Large intestine (tissue), 12 donors: Measurements from ENCODE around the gene MICOS13. TPM values are rescaled to one million over a fixed set of nuclear protein-coding genes. Genes with fewer than 3 reads are reported as not detected.

Source experiments
- DNase-seq, 2 donors: peaks; one replicate each; pipeline versions ENCODE4 v3.0.0 to v3.0.0-alpha.2; 2013
- H3K27ac ChIP-seq: one replicate; pipeline ENCODE4 v1.5.1; 2013; ENCODE audit warnings: low read length
- H3K27me3 ChIP-seq: 2 replicates; pipeline ENCODE4 v1.6.1; 2013; ENCODE audit warnings: low read length; ENCODE audit not compliant: control insufficient read depth, insufficient read depth
- H3K36me3 ChIP-seq: 2 replicates; pipeline ENCODE4 v1.6.1; 2013; ENCODE audit warnings: low read length; ENCODE audit not compliant: control insufficient read depth, insufficient read depth
- H3K4me1 ChIP-seq: one replicate; pipeline ENCODE4 v1.6.1; 2013; ENCODE audit warnings: low read length; ENCODE audit not compliant: control insufficient read depth, insufficient read depth
- H3K4me3 ChIP-seq: one replicate; pipeline ENCODE4 v1.5.1; 2013; ENCODE audit warnings: low read length
- H3K9me3 ChIP-seq: one replicate; pipeline ENCODE4 v1.6.1; 2013; ENCODE audit warnings: mild to moderate bottlenecking, low read depth, low read length, moderate library complexity; ENCODE audit not compliant: control insufficient read depth
- WGBS: methylation state at CpG from one replicate; pipeline ENCODE4 v1.1.5; 2013; ENCODE audit warnings: low lambda C conversion rate; ENCODE audit not compliant: insufficient coverage; 5-methylcytosine and 5-hydroxymethylcytosine counted together
- long read RNA-seq, 11 donors: transcript quantifications; one replicate each; lab custom pipeline, GENCODE V29; 2026
- polyA plus RNA-seq: library from polyadenylated mRNA; unstranded; fragments of 120-200 nt; gene quantifications from one replicate; pipeline ENCODE4 v1.2.1, GENCODE V29; 2013

Gene MICOS13, protein sequence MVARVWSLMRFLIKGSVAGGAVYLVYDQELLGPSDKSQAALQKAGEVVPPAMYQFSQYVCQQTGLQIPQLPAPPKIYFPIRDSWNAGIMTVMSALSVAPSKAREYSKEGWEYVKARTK
- 48.0 TPM for polyA plus RNA-seq
- long read RNA-seq, donor 1, transcript C19orf70-201 (4 exons, 896 nt), result major isoform, 34 of 47 reads
- long read RNA-seq, donor 1, partial matches to known transcripts, result 12 of 47 reads
- long read RNA-seq, donor 1, other reads (novel, unspliced or antisense), result 0 of 47 reads
- long read RNA-seq, donor 2, transcript C19orf70-201 (4 exons, 896 nt), result major isoform, 74 of 100 reads
- long read RNA-seq, donor 2, partial matches to known transcripts, result 21 of 100 reads
- long read RNA-seq, donor 2, other reads (novel, unspliced or antisense), result 0 of 100 reads
- long read RNA-seq, donor 3, result 0 reads
- long read RNA-seq, donor 4, transcript C19orf70-201 (4 exons, 896 nt), result major isoform, 7 of 7 reads
- long read RNA-seq, donor 4, partial matches to known transcripts, result 0 of 7 reads
- long read RNA-seq, donor 4, other reads (novel, unspliced or antisense), result 0 of 7 reads
- long read RNA-seq, donor 5, transcript C19orf70-201 (4 exons, 896 nt), result major isoform, 34 of 42 reads
- long read RNA-seq, donor 5, partial matches to known transcripts, result 6 of 42 reads
- long read RNA-seq, donor 5, other reads (novel, unspliced or antisense), result 0 of 42 reads
- long read RNA-seq, donor 6, transcript C19orf70-201 (4 exons, 896 nt), result major isoform, 48 of 70 reads
- long read RNA-seq, donor 6, partial matches to known transcripts, result 20 of 70 reads
- long read RNA-seq, donor 6, other reads (novel, unspliced or antisense), result 0 of 70 reads
- long read RNA-seq, donor 7, transcript C19orf70-201 (4 exons, 896 nt), result major isoform, 38 of 181 reads
- long read RNA-seq, donor 7, partial matches to known transcripts, result 142 of 181 reads
- long read RNA-seq, donor 7, other reads (novel, unspliced or antisense), result 0 of 181 reads
- long read RNA-seq, donor 8, transcript C19orf70-201 (4 exons, 896 nt), result major isoform, 74 of 4,213 reads
- long read RNA-seq, donor 8, partial matches to known transcripts, result 1,273 of 4,213 reads
- long read RNA-seq, donor 8, other reads (novel, unspliced or antisense), result 2,863 of 4,213 reads
- long read RNA-seq, donor 9, transcript C19orf70-201 (4 exons, 896 nt), result major isoform, 94 of 133 reads
- long read RNA-seq, donor 9, partial matches to known transcripts, result 34 of 133 reads
- long read RNA-seq, donor 9, other reads (novel, unspliced or antisense), result 0 of 133 reads
- long read RNA-seq, donor 10, transcript C19orf70-201 (4 exons, 896 nt), result major isoform, 54 of 74 reads
- long read RNA-seq, donor 10, partial matches to known transcripts, result 17 of 74 reads
- long read RNA-seq, donor 10, other reads (novel, unspliced or antisense), result 0 of 74 reads
- long read RNA-seq, donor 11, transcript C19orf70-201 (4 exons, 896 nt), result major isoform, 39 of 57 reads
- long read RNA-seq, donor 11, partial matches to known transcripts, result 17 of 57 reads
- long read RNA-seq, donor 11, other reads (novel, unspliced or antisense), result 0 of 57 reads

- DNase-seq, result peak; percentile 99
- Histone ChIP-seq H3K27me3 (no peaks in the 10 kb centered on the region), H3K9me3 (no peaks in the 10 kb centered on the region), H3K4me3 (peak within 1 kb of the TSS; percentile 96), H3K4me1 (peaks cover 9% of the 10 kb centered on the region), H3K27ac (peak within 1 kb of the TSS; percentile 84), H3K36me3 (peaks cover 5% of the 10 kb centered on the region)
- WGBS, result no CpG with 5 or more reads among the region's 94 CpGs
These were observed at the start of gene MICOS13, which contains the start of gene HSD11B1L for GRCh38 chr19:5680437-5681368. Gene MICOS13, minus strand, starts transcription at chr19:5680516. Its CDS starts 30 bp downstream, at chr19:5680486. Gene HSD11B1L, plus strand, starts transcription at chr19:5681027. Its CDS starts 3,806 bp downstream, at chr19:5684833.

DNA sequence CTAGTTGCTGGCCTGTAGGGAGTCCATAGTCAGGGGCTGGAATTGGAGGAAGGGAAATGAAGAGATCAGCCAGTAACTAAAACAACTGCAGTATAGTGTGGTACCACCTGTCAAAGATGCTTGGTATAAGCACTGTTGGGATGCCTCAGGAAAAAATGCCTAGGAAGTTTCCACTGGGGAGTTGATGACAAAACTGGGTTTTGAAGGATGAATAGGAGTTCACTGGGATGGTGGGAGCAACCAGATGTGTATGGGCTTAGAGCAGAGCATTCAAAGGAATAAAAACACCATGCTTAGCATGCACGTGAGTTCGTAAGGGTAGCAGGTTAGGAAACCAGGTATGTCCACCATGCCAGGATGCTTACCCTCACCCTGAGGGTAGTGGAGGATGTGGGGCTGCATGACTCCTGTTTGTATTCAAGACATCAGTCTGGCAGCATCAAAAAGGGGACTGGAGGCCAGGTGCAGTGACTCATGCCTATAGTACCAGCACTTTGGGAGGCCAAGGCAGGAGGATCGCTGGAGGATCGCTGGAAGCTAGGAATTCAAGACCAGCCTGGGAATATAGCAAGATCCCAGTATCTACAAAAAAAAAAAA lies 47.2 kb upstream of the MICOS13 start:
- Histone ChIP-seq H3K4me1 (no peaks in the 10 kb centered on the region), H3K9me3 (peaks cover 6% of the 10 kb centered on the region), H3K27me3 (no peaks in the 10 kb centered on the region), H3K4me3 (no peak overlapping the region), H3K36me3 (no peaks in the 10 kb centered on the region), H3K27ac (no peak overlapping the region)
- no CpG with 5 or more reads among the region's 4 CpGs for WGBS
- no peak for DNase-seq

GRCh38 chr19:5719961-5720790 lies 39.9 kb upstream of the MICOS13 start, which contains the start of the genes CATSPERD and LONP1:
Gene CATSPERD, plus strand, starts transcription at chr19:5720637. Its CDS starts 101 bp downstream, at chr19:5720738.
Gene LONP1, minus strand, starts transcription at chr19:5720146. Its CDS starts 14 bp downstream, at chr19:5720132.
- Histone ChIP-seq H3K27ac (peak within 1 kb of the TSS; percentile 93), H3K9me3 (no peaks in the 10 kb centered on the region), H3K4me3 (peak within 1 kb of the TSS; percentile 80), H3K4me1 (peaks cover 8% of the 10 kb centered on the region), H3K27me3 (no peaks in the 10 kb centered on the region), H3K36me3 (peaks cover 4% of the 10 kb centered on the region)
- peak; percentile 99 to 100 for DNase-seq
- no CpG with 5 or more reads among the region's 90 CpGs for WGBS

DNA sequence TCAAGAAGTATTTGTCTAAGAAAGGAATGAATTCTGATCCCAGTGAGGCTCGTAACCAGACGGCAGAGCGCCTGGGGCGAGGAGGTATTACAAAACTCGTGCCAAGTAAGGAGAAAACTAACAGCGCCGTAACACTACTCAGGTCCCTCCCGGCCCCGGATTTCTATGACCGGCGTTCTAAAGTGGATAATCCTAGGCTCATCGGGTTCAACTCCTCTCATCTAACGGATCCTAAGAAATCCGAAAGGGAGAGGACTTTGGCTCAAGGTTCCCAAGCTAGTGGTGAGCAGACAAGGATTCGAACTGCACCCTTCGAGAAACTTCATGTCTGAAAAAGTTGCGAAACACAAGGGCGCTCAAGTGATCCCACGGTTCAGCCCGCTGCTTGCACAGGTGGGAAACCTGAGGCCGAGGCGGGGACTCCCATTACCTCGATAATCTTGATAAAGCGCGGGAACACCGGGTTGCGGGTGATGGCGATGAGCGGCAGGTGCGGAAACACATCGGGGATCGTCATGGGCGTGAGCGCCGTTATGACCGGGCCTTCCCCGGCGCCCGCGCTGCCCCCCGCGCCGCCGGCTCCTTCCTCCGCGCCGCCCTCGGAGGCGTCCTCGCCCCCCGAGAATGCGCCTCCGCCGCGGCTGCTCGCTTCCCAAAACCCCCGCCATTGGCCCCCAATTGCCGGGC lies 39.1 kb upstream of the MICOS13 start:
- peak overlapping the region; percentile 80 for H3K4me3 ChIP-seq
- WGBS, result 0% methylated on average over 2 of the region's 58 CpGs
- H3K27ac ChIP-seq, result peak overlapping the region; percentile 93
- H3K36me3 ChIP-seq, result peaks cover 7% of the 10 kb centered on the region
- no peaks in the 10 kb centered on the region for H3K9me3 ChIP-seq
- peak; percentile 30 to 58 for DNase-seq
- H3K27me3 ChIP-seq, result no peaks in the 10 kb centered on the region
- H3K4me1 ChIP-seq, result peaks cover 8% of the 10 kb centered on the region

DNA sequence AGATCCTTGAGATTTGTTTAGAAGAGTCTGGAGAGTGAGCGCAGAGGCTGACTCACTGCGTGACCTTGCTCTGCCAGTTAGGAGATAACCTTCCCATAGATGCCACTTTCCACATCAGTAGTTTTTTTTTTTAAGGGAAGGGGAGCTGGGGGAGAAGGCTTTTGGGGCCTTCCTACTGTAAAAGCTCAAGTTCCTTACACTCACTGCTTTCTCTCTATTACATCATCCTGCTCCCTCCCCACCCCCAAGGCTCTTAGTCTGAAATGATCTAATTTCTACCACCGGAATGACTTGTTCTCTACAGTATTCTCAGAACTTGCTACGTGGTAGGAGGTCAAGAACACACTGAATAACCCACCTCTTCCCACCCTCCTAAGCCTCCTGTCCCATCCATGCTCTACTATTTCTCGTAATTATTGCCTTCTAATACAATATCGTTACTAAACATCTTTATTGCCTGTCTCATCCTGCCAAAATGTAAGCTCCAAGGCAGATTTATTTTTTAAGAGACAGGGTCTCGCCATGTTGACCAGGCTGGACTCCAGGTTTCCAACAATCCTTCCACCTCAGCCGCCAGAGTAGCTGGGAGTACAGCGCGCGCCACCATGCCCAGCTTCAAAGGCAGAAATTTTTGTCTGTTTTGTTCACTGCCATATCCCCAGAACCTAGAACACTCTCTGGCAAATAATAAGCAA lies 38.4 kb upstream of the MICOS13 start:
- Histone ChIP-seq H3K4me1 (peaks cover 8% of the 10 kb centered on the region), H3K4me3 (peak overlapping the region; percentile 80), H3K9me3 (no peaks in the 10 kb centered on the region), H3K27ac (peak overlapping the region; percentile 93), H3K27me3 (no peaks in the 10 kb centered on the region), H3K36me3 (peaks cover 11% of the 10 kb centered on the region)
- DNase-seq, result peak in 1 of 2 donors; percentile 45
- 80% methylated on average over 1 of the region's 11 CpGs for WGBS

DNA sequence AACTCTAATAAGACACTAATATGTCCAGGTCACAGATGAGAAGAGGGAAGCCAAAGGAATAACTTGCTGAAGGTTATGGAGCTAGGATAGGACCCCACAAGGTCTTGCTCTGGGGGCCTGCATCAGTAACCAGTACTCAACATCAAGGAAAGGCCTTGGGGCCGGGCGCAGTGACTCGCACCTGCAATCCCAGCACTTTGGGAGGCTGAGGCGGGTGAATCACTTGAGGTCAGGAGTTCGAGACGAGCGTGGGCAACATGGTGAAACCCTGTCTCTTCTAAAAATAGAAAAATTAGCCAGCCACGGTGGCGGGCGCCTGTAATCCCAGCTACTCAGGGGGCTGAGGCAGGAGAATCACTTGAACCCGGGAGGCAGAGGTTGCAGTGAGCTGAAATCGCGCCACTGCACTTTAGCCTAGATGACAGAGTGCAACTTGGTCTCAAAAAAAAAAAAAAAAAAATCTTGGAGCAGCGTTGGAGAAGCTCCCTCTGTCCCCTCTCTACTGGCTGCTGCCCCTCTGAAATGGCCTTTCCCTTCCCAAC lies 37.8 kb upstream of the MICOS13 start:
- no peaks in the 10 kb centered on the region for H3K9me3 ChIP-seq
- no peak for DNase-seq
- H3K36me3 ChIP-seq, result peaks cover 17% of the 10 kb centered on the region
- 40% methylated on average over 1 of the region's 14 CpGs for WGBS
- H3K27me3 ChIP-seq, result no peaks in the 10 kb centered on the region
- peaks cover 8% of the 10 kb centered on the region for H3K4me1 ChIP-seq
- no peak overlapping the region for H3K27ac ChIP-seq
- H3K4me3 ChIP-seq, result peak overlapping the region; percentile 80

- H3K27ac ChIP-seq, result no peak overlapping the region
- H3K27me3 ChIP-seq, result no peaks in the 10 kb centered on the region
- H3K4me3 ChIP-seq, result no peak overlapping the region
- no peaks in the 10 kb centered on the region for H3K9me3 ChIP-seq
- peaks cover 8% of the 10 kb centered on the region for H3K4me1 ChIP-seq
- WGBS, result no CpG with 5 or more reads among the region's 8 CpGs
- DNase-seq, result no peak
- peaks cover 23% of the 10 kb centered on the region for H3K36me3 ChIP-seq
These were observed 37.1 kb upstream of the MICOS13 start for GRCh38 chr19:5717215-5717935.
